HL-60 (cell line): ENCODE data around the gene PLVAP.

ENCODE experiments used
- CTCF ChIP-seq: IDR thresholded peaks from one replicate; pipeline ENCODE4 v1.5.1; 2011; ENCODE audit warnings: low read length, control low read depth, inconsistent platforms; ENCODE audit not compliant: insufficient read depth
- GABPA ChIP-seq: IDR thresholded peaks from 2 replicates; pipeline ENCODE4 v1.6.1; 2012; ENCODE audit warnings: low read depth
- POLR2AphosphoS5 ChIP-seq: IDR thresholded peaks from 2 replicates; pipeline ENCODE4 v1.6.1; 2012; ENCODE audit warnings: low read depth
- REST ChIP-seq: IDR thresholded peaks from 2 replicates; pipeline ENCODE4 v1.6.1; 2012; ENCODE audit warnings: low read depth; ENCODE audit not compliant: insufficient replicate concordance
- SPI1 ChIP-seq: IDR thresholded peaks from 2 replicates; pipeline ENCODE4 v1.6.1; 2012; ENCODE audit warnings: low read depth, mild to moderate bottlenecking, borderline replicate concordance

GRCh38 chr19:17419621-17420474 lies 42.7 kb upstream of the PLVAP start, which contains the start of gene MVB12A:
- TF ChIP-seq POLR2AphosphoS5 (peak; percentile 58), CTCF (no peak), REST (no peak), GABPA (peak; percentile 98), SPI1 (no peak)
